K562 (cell line): ENCODE results near the gene PTPN7. TPM values are rescaled to one million over a fixed set of nuclear protein-coding genes. Genes with fewer than 3 reads are reported as not detected.

Experiments
- CC2D1A ChIP-seq: fragments of 450-650 bp; IDR thresholded peaks from 2 replicates; pipeline ENCODE4 v1.6.1; 2017; ENCODE audit warnings: mild to moderate bottlenecking
- GABPB1 ChIP-seq: sonication (generic); formaldehyde crosslinking; IDR thresholded peaks from 2 replicates; pipeline ENCODE4 v1.8.0; 2022; ENCODE audit warnings: mild to moderate bottlenecking, missing genetic modification reagents
- GATAD2A ChIP-seq: fragments of 450-650 bp; IDR thresholded peaks from 2 replicates; pipeline ENCODE4 v1.6.1; 2017
- HMG20B ChIP-seq: fragments of 250-450 bp; sonication (Bioruptor Pico); IDR thresholded peaks from 2 replicates; pipeline ENCODE4 v1.5.0; 2021; ENCODE audit warnings: mild to moderate bottlenecking
- MAZ ChIP-seq, 2 experiments: fragments of 450-650 bp in 1 of 2; sonication (generic) in 1 of 2; formaldehyde crosslinking; IDR thresholded peaks in 1 of 2; conservative IDR thresholded peaks in 1 of 2; 2 replicates each; pipeline versions ENCODE4 v1.4.0 to v1.5.0; 2020; ENCODE audit warnings: mild to moderate bottlenecking in 1 of 2, missing genetic modification reagents in 1 of 2
- POLR2AphosphoS5 ChIP-seq: IDR thresholded peaks from 2 replicates; pipeline ENCODE4 v1.6.1; 2011; ENCODE audit warnings: mild to moderate bottlenecking, low read depth, low read length, moderate library complexity; ENCODE audit not compliant: control insufficient read depth, insufficient read depth
- POLR2B ChIP-seq: fragments of 450-650 bp; IDR thresholded peaks from 2 replicates; pipeline ENCODE4 v1.6.1; 2018; ENCODE audit warnings: low read depth; ENCODE audit not compliant: partially characterized antibody
- PREB ChIP-seq: sonication (generic); formaldehyde crosslinking; IDR thresholded peaks from 2 replicates; pipeline ENCODE4 v1.8.1; 2023; ENCODE audit warnings: mild to moderate bottlenecking, missing genetic modification reagents
- SIRT6 ChIP-seq: IDR thresholded peaks from one replicate; pipeline ENCODE4 v1.6.1; 2012; ENCODE audit warnings: low read depth, mild to moderate bottlenecking, control low read depth, inconsistent platforms, low read length, moderate library complexity
- SMARCE1 ChIP-seq: fragments of 450-650 bp; IDR thresholded peaks from 2 replicates; pipeline ENCODE4 v1.7.1; 2016; ENCODE audit warnings: mild to moderate bottlenecking
- TFAP4 ChIP-seq: sonication (generic); formaldehyde crosslinking; IDR thresholded peaks from 2 replicates; pipeline ENCODE4 v1.8.0; 2022; ENCODE audit warnings: missing genetic modification reagents, mild to moderate bottlenecking, moderate library complexity, borderline replicate concordance
- ZSCAN29 ChIP-seq: fragments of 450-650 bp; IDR thresholded peaks from 2 replicates; pipeline ENCODE4 v1.6.1; 2017
- polyA plus RNA-seq, 8 experiments: library from polyadenylated mRNA; depleted of rRNA in 4 of 8; stranded (reverse) in 5 of 8; unstranded in 3 of 8; fragments of >200 nt; fragmentation: Nextera tagmentation in 2 of 8; fragmentation: Illumina TruSeq in 1 of 8; extraction: Ambion mirVana in 2 of 8; extraction: Trizol in 1 of 8; gene quantifications; 2 replicates each; pipeline versions ENCODE4 v1.2.1 to v1.2.3, GENCODE V29; 2011 to 2014; ENCODE audit warnings: inconsistent platforms in 1 of 8, missing spikeins in 1 of 8
- total RNA-seq, 7 experiments: library from RNA; depleted of rRNA in 6 of 7; stranded (reverse); fragments of >200 nt in 6 of 7; fragmentation: Illumina TruSeq in 2 of 7; extraction: Trizol in 2 of 7; gene quantifications; 2 replicates each; pipeline versions ENCODE4 v1.2.1 to v1.2.3, GENCODE V29; 2011 to 2021; ENCODE audit warnings: low replicate concordance in 1 of 7
- TF ChIP-seq, protein P1 (sequence below): fragments of 450-650 bp; IDR thresholded peaks from 2 replicates; pipeline ENCODE4 v1.6.1; 2017; ENCODE audit warnings: antibody characterized with exemption, mild to moderate bottlenecking
- TF ChIP-seq, protein P2 (sequence below): sonication (generic); formaldehyde crosslinking; IDR thresholded peaks from 2 replicates; pipeline ENCODE4 v1.8.1; 2022; ENCODE audit warnings: missing genetic modification reagents
- TF ChIP-seq, protein P3 (sequence below): fragments of 450-650 bp; formaldehyde crosslinking; conservative IDR thresholded peaks from 2 replicates; pipeline ENCODE4 v1.4.0; 2022; ENCODE audit warnings: mild to moderate bottlenecking, missing genetic modification characterization

PTPN7 gene
- total and polyA plus RNA-seq, 9 of the 15 experiments (the other 6 are each of a cell fraction or from before 2014, with no cell fraction given) = 18.7 to 144 (median 120) TPM

DNA sequence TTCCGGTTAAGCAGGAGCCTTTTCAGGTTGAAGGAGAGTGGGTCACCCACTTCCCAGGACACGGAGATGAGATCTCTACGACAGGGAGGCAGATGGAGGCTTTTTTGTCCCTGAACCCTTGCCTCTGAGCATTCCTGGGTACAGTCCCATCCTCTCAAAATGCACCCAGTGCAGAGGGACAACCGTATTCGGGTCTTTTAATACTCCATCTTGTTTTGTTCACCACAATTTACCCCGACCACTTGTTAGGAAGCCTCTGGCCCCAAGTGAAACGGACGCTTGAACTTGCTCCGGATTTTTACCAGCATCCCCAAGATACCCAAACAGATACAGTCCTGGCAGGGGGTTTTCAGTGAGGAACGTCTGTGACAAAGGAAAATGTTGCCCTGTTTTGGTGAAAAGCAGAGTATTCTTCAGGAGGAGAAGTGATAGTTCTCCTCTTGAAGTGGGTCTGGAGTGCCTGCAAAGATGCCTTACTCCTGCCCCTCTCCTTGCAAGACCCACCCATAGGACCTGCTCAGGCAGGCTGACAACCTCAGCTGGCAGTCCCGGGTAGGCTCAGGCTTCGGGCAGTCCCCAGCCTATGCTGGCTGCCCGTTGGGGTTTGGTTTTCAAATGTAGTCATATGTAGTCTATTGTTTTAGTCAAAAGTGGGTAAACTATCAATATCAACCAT lies 15.2 kb downstream of the PTPN7 start (continued):
- TF ChIP-seq, protein P1, sequence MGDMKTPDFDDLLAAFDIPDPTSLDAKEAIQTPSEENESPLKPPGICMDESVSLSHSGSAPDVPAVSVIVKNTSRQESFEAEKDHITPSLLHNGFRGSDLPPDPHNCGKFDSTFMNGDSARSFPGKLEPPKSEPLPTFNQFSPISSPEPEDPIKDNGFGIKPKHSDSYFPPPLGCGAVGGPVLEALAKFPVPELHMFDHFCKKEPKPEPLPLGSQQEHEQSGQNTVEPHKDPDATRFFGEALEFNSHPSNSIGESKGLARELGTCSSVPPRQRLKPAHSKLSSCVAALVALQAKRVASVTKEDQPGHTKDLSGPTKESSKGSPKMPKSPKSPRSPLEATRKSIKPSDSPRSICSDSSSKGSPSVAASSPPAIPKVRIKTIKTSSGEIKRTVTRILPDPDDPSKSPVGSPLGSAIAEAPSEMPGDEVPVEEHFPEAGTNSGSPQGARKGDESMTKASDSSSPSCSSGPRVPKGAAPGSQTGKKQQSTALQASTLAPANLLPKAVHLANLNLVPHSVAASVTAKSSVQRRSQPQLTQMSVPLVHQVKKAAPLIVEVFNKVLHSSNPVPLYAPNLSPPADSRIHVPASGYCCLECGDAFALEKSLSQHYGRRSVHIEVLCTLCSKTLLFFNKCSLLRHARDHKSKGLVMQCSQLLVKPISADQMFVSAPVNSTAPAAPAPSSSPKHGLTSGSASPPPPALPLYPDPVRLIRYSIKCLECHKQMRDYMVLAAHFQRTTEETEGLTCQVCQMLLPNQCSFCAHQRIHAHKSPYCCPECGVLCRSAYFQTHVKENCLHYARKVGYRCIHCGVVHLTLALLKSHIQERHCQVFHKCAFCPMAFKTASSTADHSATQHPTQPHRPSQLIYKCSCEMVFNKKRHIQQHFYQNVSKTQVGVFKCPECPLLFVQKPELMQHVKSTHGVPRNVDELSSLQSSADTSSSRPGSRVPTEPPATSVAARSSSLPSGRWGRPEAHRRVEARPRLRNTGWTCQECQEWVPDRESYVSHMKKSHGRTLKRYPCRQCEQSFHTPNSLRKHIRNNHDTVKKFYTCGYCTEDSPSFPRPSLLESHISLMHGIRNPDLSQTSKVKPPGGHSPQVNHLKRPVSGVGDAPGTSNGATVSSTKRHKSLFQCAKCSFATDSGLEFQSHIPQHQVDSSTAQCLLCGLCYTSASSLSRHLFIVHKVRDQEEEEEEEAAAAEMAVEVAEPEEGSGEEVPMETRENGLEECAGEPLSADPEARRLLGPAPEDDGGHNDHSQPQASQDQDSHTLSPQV = no peak
- 0 out of 2 replicates have a peak, but pooled peaks have one; percentile 65 for TF ChIP-seq ZSCAN29
- peak; percentile 28; the same call in 1 of the 2 replicates for TF ChIP-seq POLR2AphosphoS5
- TF ChIP-seq, protein P2, sequence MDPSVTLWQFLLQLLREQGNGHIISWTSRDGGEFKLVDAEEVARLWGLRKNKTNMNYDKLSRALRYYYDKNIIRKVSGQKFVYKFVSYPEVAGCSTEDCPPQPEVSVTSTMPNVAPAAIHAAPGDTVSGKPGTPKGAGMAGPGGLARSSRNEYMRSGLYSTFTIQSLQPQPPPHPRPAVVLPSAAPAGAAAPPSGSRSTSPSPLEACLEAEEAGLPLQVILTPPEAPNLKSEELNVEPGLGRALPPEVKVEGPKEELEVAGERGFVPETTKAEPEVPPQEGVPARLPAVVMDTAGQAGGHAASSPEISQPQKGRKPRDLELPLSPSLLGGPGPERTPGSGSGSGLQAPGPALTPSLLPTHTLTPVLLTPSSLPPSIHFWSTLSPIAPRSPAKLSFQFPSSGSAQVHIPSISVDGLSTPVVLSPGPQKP (CRISPR knock-in tag) = no peak
- TF ChIP-seq CC2D1A = no peak
- 0 out of 2 replicates have a peak, but pooled peaks have one; percentile 36 for TF ChIP-seq TFAP4 (CRISPR knock-in tag)
- peak; percentile 2 for TF ChIP-seq POLR2B
- TF ChIP-seq GATAD2A = 0 out of 2 replicates have a peak, but pooled peaks have one; percentile 1
- 0 out of 2 replicates have a peak, but pooled peaks have one; percentile 5 for TF ChIP-seq PREB (CRISPR knock-in tag)
- TF ChIP-seq, protein P3, sequence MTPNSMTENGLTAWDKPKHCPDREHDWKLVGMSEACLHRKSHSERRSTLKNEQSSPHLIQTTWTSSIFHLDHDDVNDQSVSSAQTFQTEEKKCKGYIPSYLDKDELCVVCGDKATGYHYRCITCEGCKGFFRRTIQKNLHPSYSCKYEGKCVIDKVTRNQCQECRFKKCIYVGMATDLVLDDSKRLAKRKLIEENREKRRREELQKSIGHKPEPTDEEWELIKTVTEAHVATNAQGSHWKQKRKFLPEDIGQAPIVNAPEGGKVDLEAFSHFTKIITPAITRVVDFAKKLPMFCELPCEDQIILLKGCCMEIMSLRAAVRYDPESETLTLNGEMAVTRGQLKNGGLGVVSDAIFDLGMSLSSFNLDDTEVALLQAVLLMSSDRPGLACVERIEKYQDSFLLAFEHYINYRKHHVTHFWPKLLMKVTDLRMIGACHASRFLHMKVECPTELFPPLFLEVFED (CRISPR knock-in tag) = no peak
- TF ChIP-seq MAZ (CRISPR knock-in tag; conservative IDR thresholded peaks at IDR 0.05 in 1 of 2, IDR thresholded peaks at IDR 0.05 in 1 of 2) = 0 out of 4 replicates have a peak, but pooled peaks of 1 of the 2 experiments have one; percentile 1
- no peak for TF ChIP-seq SIRT6
- peak; percentile 28; the same call in 1 of the 2 replicates for TF ChIP-seq GABPB1 (CRISPR knock-in tag)
- 0 out of 2 replicates have a peak, but pooled peaks have one; percentile 60 for TF ChIP-seq HMG20B (CRISPR knock-in tag)
- 0 out of 2 replicates have a peak, but pooled peaks have one; percentile 17 for TF ChIP-seq SMARCE1
